ENCODE data around the gene ALG9. TPM values are rescaled to one million over a fixed set of nuclear protein-coding genes. Genes with fewer than 3 reads are reported as not detected.

Gene ALG9
- total RNA-seq, 1 donor from 2014 or later: 36.9 TPM

- H3K9me3 Mint-ChIP-seq: no peaks in the 10 kb centered on the region
- no peak for DNase-seq (ENCODE audit: low spot score)
- H3K4me3 Mint-ChIP-seq: no peak overlapping the region
- no peak overlapping the region for H3K27ac Mint-ChIP-seq
- Histone ChIP-seq H3K4me2 (no peak overlapping the region), H3K79me2 (ENCODE audit: low read depth) (no peaks in the 10 kb centered on the region), H3K27me3 (no peaks in the 10 kb centered on the region), H4K20me1 (ENCODE audit: low read depth) (no peaks in the 10 kb centered on the region), H3K4me3 (no peak overlapping the region), H3F3A (ENCODE audit: low read depth) (no peaks in the 10 kb centered on the region), H3K9ac (no peak overlapping the region), H3K27ac (no peak overlapping the region), H2AFZ (replicated peaks) (no peak overlapping the region), H3K9me3 (ENCODE audit: low read depth) (no peaks in the 10 kb centered on the region), H3K4me1 (peaks cover 9% of the 10 kb centered on the region), H3K36me3 (no peaks in the 10 kb centered on the region)
- H3K27me3 Mint-ChIP-seq (ENCODE audit: insufficient read depth, low read depth): no peaks in the 10 kb centered on the region
- H3K4me1 Mint-ChIP-seq: peaks cover 10% of the 10 kb centered on the region
- no peaks in the 10 kb centered on the region for H3K36me3 Mint-ChIP-seq
- TF ChIP-seq EZH2 (IDR thresholded peaks at IDR 0.05) (no peak), EZH2phosphoT487 (IDR thresholded peaks at IDR 0.05) (no peak), CTCF (IDR thresholded peaks at IDR 0.05) (no peak)
Observed at GRCh38 chr11:111908639-111909305, 37.4 kb upstream of the ALG9 start.

- Mint-ChIP-seq H3K36me3 (no peaks in the 10 kb centered on the region), H3K27ac (no peak overlapping the region)
- H2AFZ ChIP-seq (replicated peaks): no peak overlapping the region
Observed at GRCh38 chr11:111906680-111907079, 35.3 kb upstream of the ALG9 start.

GRCh38 chr11:111905411-111905810 lies 34.0 kb upstream of the ALG9 start:
- no peaks in the 10 kb centered on the region for H3F3A ChIP-seq (ENCODE audit: low read depth)
- no peak overlapping the region for H2AFZ ChIP-seq (replicated peaks)
- no peaks in the 10 kb centered on the region for H3K27me3 ChIP-seq
- no peaks in the 10 kb centered on the region for H3K79me2 ChIP-seq (ENCODE audit: low read depth)
- no peak overlapping the region for H3K4me3 ChIP-seq
- H3K27me3 Mint-ChIP-seq (ENCODE audit: insufficient read depth, low read depth): no peaks in the 10 kb centered on the region
- no peak overlapping the region for H3K4me3 Mint-ChIP-seq
- H3K9ac ChIP-seq: no peak overlapping the region
- H3K27ac ChIP-seq: no peak overlapping the region
- H3K4me1 ChIP-seq: no peaks in the 10 kb centered on the region
- no peak for TF ChIP-seq CTCF (IDR thresholded peaks at IDR 0.05)
- TF ChIP-seq EZH2 (IDR thresholded peaks at IDR 0.05): no peak
- no peak for TF ChIP-seq EZH2phosphoT487 (IDR thresholded peaks at IDR 0.05)
- no peaks in the 10 kb centered on the region for H3K36me3 ChIP-seq
- no peaks in the 10 kb centered on the region for H3K9me3 ChIP-seq (ENCODE audit: low read depth)
- no peaks in the 10 kb centered on the region for H3K36me3 Mint-ChIP-seq
- no peak overlapping the region for H3K4me2 ChIP-seq
- DNase-seq (ENCODE audit: low spot score): no peak
- no peaks in the 10 kb centered on the region for H3K4me1 Mint-ChIP-seq
- H3K27ac Mint-ChIP-seq: no peak overlapping the region
- no peaks in the 10 kb centered on the region for H3K9me3 Mint-ChIP-seq
- no peaks in the 10 kb centered on the region for H4K20me1 ChIP-seq (ENCODE audit: low read depth)

More at GRCh38 chr11:111906680-111907079, 35.3 kb upstream of the ALG9 start:
- H3K4me2 ChIP-seq: no peak overlapping the region
- no peaks in the 10 kb centered on the region for H3K27me3 Mint-ChIP-seq (ENCODE audit: insufficient read depth, low read depth)
- H4K20me1 ChIP-seq (ENCODE audit: low read depth): no peaks in the 10 kb centered on the region
- no peak overlapping the region for H3K4me3 ChIP-seq
- no peak overlapping the region for H3K4me3 Mint-ChIP-seq
- H3K9me3 Mint-ChIP-seq: no peaks in the 10 kb centered on the region
- H3K79me2 ChIP-seq (ENCODE audit: low read depth): no peaks in the 10 kb centered on the region
- H3K4me1 ChIP-seq: no peaks in the 10 kb centered on the region
- H3F3A ChIP-seq (ENCODE audit: low read depth): no peaks in the 10 kb centered on the region
- no peak overlapping the region for H3K9ac ChIP-seq
- H3K9me3 ChIP-seq (ENCODE audit: low read depth): no peaks in the 10 kb centered on the region
- DNase-seq (ENCODE audit: low spot score): no peak
- H3K27ac ChIP-seq: no peak overlapping the region
- peaks cover 8% of the 10 kb centered on the region for H3K4me1 Mint-ChIP-seq
- H3K36me3 ChIP-seq: no peaks in the 10 kb centered on the region
- TF ChIP-seq EZH2phosphoT487 (IDR thresholded peaks at IDR 0.05) (no peak), CTCF (IDR thresholded peaks at IDR 0.05) (no peak), EZH2 (IDR thresholded peaks at IDR 0.05) (no peak)
- no peaks in the 10 kb centered on the region for H3K27me3 ChIP-seq

All from neural progenitor cell (in vitro differentiated cells).